GM18511 (cell line): ENCODE results near the gene TINAGL1.

Experiments used
- ATAC-seq: cut with Tn5 transposase; IDR thresholded peaks from one replicate; pipeline ENCODE4 v1.9.1; 2021; ENCODE audit warnings: mild to moderate bottlenecking, moderate library complexity; ENCODE audit not compliant: unreplicated experiment

TINAGL1 gene

DNA sequence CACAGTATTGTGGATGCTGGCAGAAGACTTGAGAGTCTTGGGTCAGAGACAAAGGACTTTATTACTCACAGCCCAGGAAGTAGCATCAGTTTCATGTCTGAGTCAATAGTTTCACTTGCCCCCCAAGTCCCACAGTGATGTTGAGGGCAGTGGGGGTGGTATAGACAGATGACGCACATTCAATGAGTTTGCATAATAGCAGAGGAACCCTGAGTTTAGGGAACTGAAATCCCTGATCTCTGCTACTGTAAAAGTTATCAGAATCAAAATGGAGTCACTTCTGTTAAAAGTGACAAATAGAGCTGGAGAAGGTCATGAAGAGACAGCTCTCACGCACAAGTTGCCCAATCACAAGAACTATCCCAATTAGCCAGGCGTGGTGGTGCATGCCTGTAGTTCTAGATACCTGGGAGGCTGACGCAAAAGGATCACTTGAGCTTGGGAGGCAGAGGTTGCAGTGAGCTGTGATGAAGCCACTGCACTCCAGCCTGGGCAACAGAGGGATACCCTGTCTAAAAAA, 29.7 kb downstream of the TINAGL1 start:
- peak; percentile 96 for ATAC-seq

DNA sequence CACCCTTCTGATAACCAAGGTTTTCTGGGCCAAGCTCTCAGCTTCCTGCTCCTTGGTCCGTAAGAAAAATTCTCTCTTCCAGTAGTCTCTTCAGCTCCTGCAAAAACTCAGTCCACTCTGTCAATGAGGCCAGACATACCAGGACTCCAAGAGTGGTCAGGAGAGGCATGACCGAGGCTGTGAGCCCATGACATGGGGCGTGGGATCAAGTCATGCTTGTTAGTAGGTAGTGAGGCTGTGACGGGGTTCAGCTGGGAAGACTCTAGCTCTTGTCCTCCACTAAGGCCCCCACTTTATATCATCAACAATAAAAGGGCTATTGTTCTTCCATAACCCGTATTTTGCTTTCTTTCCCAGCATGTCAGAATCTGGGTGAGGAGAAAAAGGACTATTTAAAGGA, 31.0 kb downstream of the TINAGL1 start:
- ATAC-seq, result no peak

DNA sequence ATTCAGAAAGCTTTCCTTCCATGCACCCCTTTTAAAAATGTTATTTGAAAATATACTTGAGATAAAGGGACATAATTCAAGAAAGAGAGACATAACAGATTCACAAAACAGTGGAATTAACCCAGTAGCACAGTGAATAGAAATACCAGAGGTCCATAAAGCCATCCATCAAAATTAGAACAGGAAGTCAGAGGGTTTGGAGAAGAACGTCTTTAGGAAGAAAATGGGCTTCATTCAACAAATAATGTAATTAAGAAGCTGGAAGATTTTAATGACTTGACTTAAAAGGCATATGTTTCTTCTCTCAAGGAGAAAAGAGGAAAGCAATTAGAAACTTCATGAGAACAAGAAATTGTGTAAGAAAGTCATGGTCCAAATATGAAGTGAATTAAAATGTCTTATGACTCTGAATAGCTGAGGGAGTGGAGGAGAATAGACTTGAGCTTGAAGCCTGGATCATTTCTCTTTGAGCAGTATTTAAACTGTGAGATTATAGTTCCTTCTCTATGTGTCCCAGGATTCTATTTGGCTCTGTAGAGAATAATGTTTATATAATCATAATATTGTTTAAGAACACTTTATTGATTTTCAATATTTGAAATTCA, 33.3 kb downstream of the TINAGL1 start:
- ATAC-seq, result no peak

DNA sequence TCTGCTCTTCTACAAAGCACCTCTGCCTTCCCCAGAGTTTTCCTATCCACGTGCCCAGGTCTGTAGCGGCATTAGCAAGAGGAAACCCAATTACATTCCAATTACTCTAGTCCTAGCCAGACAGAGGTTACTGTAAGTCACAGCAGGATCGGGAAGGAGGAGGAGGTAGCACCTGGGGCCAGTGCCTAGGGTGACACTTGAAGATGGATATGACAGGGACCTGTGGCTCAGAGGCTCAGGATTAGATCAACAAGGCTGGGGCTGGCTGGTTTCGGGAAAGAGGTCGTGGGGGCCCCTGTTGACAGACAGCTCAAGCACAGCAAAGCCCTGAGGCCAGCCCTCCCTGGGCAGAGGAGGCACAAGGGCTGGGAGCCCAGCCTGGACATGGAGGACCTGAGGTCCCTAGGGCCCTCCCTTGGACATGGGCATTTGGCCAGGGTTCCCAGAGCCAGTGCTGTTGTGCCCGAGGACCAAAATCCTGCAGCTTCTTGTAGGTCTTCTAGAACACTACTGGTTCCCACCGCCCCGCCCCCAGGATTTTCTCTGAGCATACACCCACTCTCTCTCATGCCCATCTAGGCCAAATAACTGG, 38.2 kb downstream of the TINAGL1 start:
- no peak for ATAC-seq

DNA sequence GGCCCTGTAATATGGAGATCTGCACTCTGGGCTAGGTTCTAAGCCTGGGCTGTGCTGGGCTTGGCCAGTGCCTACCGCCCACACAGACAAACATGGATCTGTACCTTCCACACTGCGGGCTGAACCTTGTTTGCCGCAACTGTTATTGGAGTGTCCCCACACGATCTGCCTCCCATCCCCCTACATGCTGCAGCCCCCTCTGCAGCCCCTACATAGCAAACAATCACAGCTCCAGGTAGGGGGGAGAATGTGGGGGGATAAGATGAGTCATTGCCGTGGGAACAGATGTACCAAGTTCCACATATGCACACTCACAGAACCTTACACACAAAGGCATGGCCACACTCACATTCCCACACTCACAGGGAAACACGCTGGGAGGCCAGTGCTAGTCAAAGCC, 39.1 kb downstream of the TINAGL1 start:
- ATAC-seq, result no peak

DNA sequence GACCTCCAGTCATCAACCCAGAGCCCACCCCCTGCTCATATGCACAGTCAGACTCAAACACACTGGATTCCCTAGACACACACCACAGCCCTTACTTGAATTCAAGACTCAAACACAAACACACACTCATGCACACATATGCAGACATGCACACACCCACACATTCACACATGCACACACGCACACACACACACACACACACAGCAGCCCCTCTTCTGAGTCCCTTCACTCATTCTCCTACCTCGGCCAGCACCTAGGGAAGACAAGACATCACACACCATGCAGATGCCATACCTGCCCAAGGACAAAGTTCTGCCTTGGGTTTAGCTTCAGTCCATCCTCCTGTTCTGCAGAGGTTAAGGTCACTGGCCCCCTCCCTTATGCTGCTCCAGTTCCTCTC, 39.6 kb downstream of the TINAGL1 start:
- ATAC-seq, result no peak

DNA sequence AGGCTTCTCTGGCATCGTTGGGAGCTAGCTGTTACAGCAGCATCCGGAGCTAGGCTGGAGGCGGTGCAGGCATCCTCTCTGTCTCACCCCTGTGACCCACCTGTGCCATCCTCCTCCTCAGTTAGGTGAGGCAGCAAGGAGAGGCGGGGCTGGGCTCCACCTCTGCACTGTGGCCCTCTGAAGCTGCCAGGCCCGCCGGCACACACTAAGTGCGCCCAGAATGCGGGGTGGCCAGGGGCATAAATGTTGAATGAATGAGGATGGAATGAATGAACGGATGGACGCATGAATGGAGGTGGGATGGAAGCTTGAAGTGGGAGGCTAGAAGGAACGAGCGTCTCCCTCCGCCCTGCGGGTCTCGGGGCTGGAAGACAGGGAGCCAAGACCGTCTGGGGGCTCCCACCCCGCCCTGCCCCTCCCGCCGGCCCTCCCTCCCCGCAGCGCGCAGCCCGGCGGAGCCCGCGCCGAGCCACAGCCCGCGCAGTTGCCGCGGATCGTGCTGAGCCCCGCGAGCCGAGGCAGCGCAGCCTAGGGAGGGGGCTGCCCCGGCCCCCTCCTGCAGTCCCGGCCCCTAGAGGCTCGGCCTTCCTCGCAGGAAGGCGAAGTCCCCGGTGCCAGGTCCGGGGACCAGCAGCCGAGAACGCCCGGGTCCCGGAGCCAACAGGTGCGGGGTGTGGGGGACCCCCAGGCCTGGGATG, 41.1 kb downstream of the TINAGL1 start, which contains the start of gene HCRTR1:
Gene HCRTR1, plus strand, starts transcription at position 472 of the 698 bp plus-strand sequence. CDS start 1,504 bp downstream, outside the sequence.
- no peak for ATAC-seq

DNA sequence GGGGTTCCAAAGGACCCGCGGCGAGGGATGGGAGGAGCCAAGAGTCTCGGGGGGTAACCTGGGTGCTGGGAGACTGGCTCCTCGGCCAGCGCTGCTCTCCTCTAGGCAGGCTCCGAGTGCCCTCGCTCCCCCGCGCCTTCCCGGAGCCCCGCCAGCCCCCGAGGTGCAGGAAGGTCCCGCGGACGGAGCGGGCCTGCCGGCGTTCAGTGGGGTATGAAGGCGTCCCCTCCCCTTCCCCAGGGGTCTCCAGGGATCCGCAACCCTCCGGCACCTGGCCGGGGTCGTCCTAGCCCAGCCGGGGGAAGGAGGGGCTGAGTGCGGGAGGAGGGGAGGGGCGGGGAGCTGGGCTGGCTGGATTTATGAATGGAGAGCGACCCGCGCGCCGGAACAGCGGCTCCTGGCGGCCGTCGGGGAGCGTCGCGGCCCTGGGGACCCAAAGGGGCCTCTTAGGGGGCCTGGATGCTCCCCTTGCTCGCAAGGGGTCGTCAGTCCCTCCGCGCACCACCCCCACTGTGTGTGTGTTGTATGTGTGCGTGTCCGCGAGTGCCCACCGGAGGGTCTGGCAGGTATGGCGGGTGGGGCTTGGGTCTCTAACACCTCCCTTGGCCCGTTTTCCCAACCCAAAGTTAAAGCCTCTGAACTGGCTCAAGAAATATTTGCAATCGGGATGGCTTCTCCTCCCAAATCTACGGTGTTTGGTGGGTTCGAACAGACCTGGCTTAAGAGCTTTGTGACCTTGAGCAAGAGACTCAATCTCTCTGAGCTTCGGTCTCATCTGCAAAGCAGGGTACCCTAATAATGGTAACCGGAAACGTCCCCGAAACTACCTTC, 41.8 kb downstream of the TINAGL1 start:
- ATAC-seq, result no peak

DNA sequence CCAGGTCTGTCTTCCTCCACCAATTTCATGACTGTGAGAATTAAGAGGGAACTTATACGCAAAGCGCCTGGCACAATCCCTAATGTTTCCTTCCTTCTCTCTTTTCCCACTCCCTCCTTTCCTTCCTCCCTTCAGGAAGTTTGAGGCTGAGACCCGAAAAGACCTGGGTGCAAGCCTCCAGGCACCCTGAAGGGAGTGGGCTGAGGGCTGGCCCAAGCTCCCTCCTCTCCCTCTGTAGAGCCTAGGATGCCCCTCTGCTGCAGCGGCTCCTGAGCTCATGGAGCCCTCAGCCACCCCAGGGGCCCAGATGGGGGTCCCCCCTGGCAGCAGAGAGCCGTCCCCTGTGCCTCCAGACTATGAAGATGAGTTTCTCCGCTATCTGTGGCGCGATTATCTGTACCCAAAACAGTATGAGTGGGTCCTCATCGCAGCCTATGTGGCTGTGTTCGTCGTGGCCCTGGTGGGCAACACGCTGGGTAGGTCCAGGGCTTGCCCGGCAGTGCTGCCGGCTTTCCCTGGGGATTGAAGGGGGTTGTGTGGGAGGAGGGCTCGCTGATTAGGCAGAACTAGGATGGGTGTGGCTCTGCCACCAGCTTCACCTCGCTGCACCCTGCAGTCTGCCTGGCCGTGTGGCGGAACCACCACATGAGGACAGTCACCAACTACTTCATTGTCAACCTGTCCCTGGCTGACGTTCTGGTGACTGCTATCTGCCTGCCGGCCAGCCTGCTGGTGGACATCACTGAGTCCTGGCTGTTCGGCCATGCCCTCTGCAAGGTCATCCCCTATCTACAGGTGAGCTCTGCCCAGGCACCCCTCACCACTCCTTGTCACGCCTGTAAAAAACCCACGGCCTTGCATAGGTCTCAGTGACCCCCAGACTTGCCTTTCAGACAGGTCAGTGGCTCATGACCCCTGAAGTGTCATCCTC, 42.9 kb downstream of the TINAGL1 start:
- ATAC-seq, result no peak

DNA sequence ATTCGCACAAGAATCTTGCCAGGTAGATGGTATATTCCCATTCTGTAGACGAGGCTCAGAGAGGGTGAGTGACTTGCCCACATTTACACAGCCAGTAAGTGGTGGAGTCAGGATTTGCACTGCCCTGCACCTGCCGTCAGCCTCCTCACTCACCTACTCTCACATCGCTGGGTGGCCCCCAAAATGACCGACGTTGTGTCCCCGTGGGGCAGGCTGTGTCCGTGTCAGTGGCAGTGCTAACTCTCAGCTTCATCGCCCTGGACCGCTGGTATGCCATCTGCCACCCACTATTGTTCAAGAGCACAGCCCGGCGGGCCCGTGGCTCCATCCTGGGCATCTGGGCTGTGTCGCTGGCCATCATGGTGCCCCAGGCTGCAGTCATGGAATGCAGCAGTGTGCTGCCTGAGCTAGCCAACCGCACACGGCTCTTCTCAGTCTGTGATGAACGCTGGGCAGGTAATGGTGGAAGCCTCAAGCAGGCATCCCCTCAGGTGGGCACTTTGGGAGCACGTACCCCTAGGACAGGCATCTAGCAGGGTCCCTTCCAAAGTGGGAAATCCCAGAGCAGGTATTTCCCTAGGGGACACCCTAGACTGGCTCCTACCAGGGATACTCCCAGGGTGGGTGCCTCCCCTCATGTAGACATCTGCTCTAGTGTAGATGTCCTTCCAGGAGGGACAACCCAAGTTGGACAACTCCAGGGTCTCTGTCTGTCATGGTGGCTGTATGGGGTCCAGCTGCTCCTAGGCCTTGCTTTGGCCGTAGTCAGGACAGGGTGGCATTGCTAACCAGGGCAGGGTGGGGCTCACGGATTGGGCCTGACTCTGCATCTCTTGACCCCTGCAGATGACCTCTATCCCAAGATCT, 44.5 kb downstream of the TINAGL1 start:
- ATAC-seq, result no peak

DNA sequence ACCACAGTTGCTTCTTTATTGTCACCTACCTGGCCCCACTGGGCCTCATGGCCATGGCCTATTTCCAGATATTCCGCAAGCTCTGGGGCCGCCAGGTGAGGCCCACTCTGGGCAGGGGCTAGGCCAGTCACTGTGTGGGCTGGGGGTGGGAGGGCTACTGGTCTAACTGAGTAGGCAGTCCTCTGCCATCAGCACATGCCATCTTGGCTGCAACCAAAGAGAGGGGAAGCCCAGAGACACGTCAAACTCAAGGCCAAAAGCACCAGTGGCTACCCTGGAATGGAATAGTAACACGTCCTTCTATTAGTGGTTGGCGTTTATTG, 45.1 kb downstream of the TINAGL1 start:
- no peak for ATAC-seq

DNA sequence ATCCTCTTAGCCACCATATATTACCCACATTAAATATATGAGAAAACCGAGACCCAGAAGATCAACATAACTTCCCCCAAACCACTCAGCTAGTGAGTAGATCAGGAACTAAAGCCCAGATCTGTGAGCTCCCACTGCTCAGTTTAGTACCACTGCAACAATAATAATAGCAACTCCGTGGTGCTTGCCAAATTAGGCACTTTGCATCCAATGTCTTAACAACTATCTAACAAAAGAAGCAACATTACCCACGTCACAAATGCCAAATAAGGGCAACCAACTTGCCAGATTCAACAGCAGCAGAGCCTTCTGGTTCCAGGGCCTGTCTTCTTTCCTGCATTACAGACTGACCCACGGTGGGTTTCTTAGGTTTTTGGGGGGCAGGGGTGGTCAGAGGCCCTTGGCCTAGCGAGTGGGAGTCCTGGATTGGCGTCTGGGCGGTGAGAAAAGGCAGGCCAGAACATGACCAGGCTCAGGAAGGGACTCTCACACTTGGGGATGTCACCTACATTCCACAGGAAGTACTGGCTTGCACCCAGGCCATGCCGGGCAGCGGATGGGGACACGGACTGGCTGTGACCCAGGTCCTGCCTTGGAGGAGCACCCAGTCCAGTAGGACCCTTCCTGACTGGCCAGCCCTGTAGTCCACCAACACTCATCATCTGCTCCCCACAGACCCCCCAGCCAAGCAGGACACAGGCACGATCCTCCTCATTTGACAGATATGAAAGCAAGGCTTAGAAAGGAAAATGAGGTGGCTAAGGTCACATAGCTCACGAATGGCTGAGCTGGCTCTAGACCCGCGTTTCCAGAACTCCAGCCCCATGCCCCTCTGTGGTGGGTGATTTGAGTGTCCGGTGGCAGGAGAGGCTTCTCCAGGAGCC, 45.8 kb downstream of the TINAGL1 start:
- ATAC-seq, result no peak

DNA sequence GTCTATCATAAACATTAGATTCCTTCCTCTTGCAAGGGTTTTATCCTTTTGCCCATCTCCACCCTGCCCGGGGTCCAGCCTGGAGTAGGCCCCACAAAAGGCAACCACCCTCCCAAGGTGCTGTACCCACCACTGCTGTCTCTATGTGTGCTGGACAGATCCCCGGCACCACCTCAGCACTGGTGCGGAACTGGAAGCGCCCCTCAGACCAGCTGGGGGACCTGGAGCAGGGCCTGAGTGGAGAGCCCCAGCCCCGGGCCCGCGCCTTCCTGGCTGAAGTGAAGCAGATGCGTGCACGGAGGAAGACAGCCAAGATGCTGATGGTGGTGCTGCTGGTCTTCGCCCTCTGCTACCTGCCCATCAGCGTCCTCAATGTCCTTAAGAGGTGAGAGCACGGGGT, 47.0 kb downstream of the TINAGL1 start:
- no peak for ATAC-seq

DNA sequence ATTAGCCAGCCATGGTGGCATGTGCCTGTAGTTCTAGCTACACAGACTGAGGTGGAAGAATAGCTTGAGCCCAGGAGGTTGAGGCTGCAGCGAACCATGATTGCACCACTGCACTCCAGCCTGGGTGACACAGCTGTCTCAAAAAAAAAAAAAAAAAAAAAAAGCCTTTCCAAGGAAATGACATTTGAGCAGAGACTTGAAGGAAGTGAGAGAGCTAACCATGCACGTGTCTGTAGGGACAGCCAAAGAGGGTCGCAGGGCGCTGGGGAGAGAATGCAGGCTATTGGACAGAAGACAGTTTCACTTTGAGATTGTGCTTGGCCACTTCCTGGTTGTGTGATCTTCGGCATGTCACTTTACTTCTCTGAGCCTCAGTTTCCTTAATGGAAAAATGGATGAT, 48.0 kb downstream of the TINAGL1 start:
- no peak for ATAC-seq

DNA sequence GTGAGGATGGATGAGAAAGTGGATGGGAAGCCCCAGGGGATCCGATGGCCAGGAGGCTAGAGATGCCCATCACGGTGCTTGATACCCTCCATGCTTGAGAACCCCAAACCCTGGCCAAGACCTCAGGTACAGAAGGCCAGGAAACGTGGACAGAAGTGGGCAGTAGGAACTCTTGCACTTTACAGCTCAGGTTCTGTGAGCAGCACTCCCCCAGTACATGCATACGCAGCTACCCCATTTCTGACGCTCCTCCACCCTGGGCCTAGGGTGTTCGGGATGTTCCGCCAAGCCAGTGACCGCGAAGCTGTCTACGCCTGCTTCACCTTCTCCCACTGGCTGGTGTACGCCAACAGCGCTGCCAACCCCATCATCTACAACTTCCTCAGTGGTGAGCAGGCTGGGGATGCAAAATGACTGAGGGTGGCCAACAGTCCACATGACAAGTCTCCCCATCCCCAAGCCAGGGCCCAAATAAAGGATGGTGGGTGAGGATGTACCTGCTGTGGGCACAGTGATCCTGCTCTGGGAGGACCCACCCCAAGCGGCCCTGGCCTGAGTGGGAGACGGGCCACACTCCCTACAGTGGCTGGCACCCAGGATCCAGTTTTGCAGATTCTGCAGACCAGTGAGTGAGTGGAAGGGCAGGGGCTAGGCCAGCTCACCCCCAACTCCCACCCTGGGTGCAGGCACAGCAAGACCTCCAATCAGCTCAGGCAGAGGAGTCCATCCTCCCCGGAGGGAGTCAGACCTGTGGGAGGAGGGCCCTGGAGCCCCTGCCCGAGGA, 48.6 kb downstream of the TINAGL1 start:
- ATAC-seq, result no peak

DNA sequence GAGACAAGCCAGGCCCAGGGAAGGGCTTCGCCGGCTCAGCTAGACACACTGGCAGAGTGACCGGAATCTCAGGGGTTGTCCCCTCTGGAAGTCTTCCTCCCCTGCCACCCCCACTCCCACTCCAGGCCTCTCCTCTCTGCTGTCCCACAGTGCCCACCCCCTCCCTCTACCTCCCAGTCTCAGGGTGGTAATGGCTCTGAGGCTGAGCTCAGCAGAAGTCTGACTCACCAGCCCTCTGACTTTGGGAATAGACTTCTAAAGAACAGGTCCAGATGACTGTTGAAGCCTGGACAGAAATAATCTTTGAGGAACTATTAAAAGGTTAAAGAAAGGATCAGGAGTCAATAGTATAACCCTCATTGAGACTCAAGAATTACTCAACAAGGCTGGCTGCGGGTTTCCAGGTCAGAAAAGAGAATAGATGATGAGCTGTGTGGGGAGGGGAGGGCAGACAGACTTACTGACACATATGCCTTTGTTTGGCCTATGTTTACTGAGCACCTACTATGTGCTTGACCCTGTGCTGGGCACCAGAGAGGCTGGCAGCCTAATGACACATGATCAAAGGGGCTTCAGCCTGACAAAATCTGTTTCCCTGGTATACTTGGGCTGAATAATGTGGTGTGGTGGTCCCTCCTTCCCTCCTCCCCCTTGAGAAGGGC, 49.4 kb downstream of the TINAGL1 start:
- ATAC-seq, result no peak
